ENCODE data around the gene SLC25A10. TPM values are rescaled to one million over a fixed set of nuclear protein-coding genes. Genes with fewer than 3 reads are reported as not detected.

The SLC25A10 gene
- total and polyA plus RNA-seq, 10 of the 15 experiments (the other 5 are each of a cell fraction or from before 2014, with no cell fraction given): 0.11 to 72.7 (median 22.3) TPM

- in situ Hi-C loops (cut with MboI): no loop called here
- no peaks in the 10 kb centered on the region for H4K20me1 ChIP-seq (ENCODE audit: control insufficient read depth, insufficient read depth)
- H3K4me3 ChIP-seq: peak overlapping the region; percentile 55; the same call in 1 of the 2 replicates
- no peak overlapping the region for H3K27ac ChIP-seq (ENCODE audit: control insufficient read depth, insufficient read depth)
- H3K4me1 ChIP-seq (ENCODE audit: control insufficient read depth, insufficient read depth, low read length): peaks cover 4% of the 10 kb centered on the region; the same call in 1 of the 2 replicates
- intact Hi-C loops (cut with micrococcal nuclease; ENCODE audit: unreplicated experiment): no loop called here
- peak overlapping the region; percentile 82 for H3K4me2 ChIP-seq (ENCODE audit: control insufficient read depth, insufficient read depth)
- peaks cover 0 to 2% of the 10 kb centered on the region in 2 experiments; a peak in 1 of 4 replicates for H3K27me3 ChIP-seq (replicated peaks in 1 of 2; ENCODE audit: control insufficient read depth in 2 of 2, insufficient read depth in 2 of 2, low read length in 1 of 2)
- H3K9me3 ChIP-seq (replicated peaks; ENCODE audit: control insufficient read depth, insufficient read depth, low read length): no peaks in the 10 kb centered on the region
- no peaks in the 10 kb centered on the region for H3K79me2 ChIP-seq (ENCODE audit: control insufficient read depth, insufficient read depth, low read length)
- ChIA-PET SMC1A (ENCODE audit: uncharacterized antibody, unreplicated experiment) (interaction anchor here (0.6 to 1.7 kb wide), 5 partner anchors 13 to 287 kb away, joined by 3 to 5 read pairs (median 4); partner anchors contain the start of genes CENPX and LRRC45), CTCF (interaction anchor here (0.9 to 3.1 kb wide), 11 partner anchors 8 to 286 kb away, joined by 3 to 12 read pairs (median 5); partner anchors contain the start of genes CENPX, LRRC45 and MCRIP1), POLR2A (interaction anchor here (0.5 to 1.5 kb wide), 8 partner anchors 13 to 232 kb away, joined by 3 to 7 read pairs (median 4); partner anchors contain the start of genes ANAPC11 and MCRIP1), RAD21 (ENCODE audit: unreplicated experiment) (interaction anchor here (1.1 to 1.2 kb wide), 3 partner anchors 33 to 126 kb away, joined by 3 to 6 read pairs (median 3); partner anchors contain the start of gene MCRIP1)
- WGBS (ENCODE audit: insufficient coverage, insufficient replicate concordance, low lambda C conversion rate, missing lambda C conversion rate): 2% methylated on average over 29 of the region's 30 CpGs
- FAIRE-seq (peak; percentile 13), DNase-seq (ENCODE audit: low read depth, low spot score) (peak; percentile 26), ATAC-seq (peak; percentile 70)
- H2AFZ ChIP-seq (ENCODE audit: control insufficient read depth, low read depth, low read length): peak overlapping the region; percentile 81
- no peak overlapping the region for H3K9ac ChIP-seq (ENCODE audit: control insufficient read depth, insufficient read depth, low read length)
- no peaks in the 10 kb centered on the region for H3K36me3 ChIP-seq (ENCODE audit: control insufficient read depth in 2 of 2, insufficient read depth in 2 of 2, low read length in 1 of 2)
- no TSS peak for BruUV-seq (replicated peaks)
- TF ChIP-seq ATF2 (IDR thresholded peaks at IDR 0.05; ENCODE audit: low read length) (no peak), SUPT20H (IDR thresholded peaks at IDR 0.05; ENCODE audit: borderline replicate concordance, control insufficient read depth, low read depth, low read length) (no peak), IRF4 (IDR thresholded peaks at IDR 0.05; ENCODE audit: low read depth, low read length) (no peak), BMI1 (IDR thresholded peaks at IDR 0.05; ENCODE audit: borderline replicate concordance) (no peak), ESRRA (IDR thresholded peaks at IDR 0.05; ENCODE audit: low read length) (no peak), E2F8 (IDR thresholded peaks at IDR 0.05; ENCODE audit: low read depth, partially characterized antibody) (no peak), USF2 (IDR thresholded peaks at IDR 0.05; ENCODE audit: borderline replicate concordance, low read depth, low read length) (no peak), PML (IDR thresholded peaks at IDR 0.05; ENCODE audit: low read length) (no peak), SPI1 (IDR thresholded peaks at IDR 0.05; ENCODE audit: borderline replicate concordance, insufficient read depth, low read depth, low read length) (peak; percentile 88), MEF2B (IDR thresholded peaks at IDR 0.05; ENCODE audit: partially characterized antibody, poor library complexity, severe bottlenecking) (peak; percentile 80), CHD2 (IDR thresholded peaks at IDR 0.05; ENCODE audit: borderline replicate concordance, low read depth, low read length) (no peak), POLR2A (IDR thresholded peaks at IDR 0.05; ENCODE audit: low read depth, low read length) (no peak), ATF3 (IDR thresholded peaks at IDR 0.05; ENCODE audit: borderline replicate concordance, extremely low read depth, low read depth, low read length) (no peak), EED (IDR thresholded peaks at IDR 0.05; ENCODE audit: low read depth) (no peak)
Measured at GRCh38 chr17:81735264-81736102, 23.4 kb downstream of the SLC25A10 start.

Data from GM12878 (cell line).